ENCODE data around the gene ELFN2. TPM values are rescaled to one million over a fixed set of nuclear protein-coding genes. Genes with fewer than 3 reads are reported as not detected.

Gene ELFN2
- polyA plus RNA-seq, 4 donors: 0.07 to 0.16 TPM; not detected in 2

DNA sequence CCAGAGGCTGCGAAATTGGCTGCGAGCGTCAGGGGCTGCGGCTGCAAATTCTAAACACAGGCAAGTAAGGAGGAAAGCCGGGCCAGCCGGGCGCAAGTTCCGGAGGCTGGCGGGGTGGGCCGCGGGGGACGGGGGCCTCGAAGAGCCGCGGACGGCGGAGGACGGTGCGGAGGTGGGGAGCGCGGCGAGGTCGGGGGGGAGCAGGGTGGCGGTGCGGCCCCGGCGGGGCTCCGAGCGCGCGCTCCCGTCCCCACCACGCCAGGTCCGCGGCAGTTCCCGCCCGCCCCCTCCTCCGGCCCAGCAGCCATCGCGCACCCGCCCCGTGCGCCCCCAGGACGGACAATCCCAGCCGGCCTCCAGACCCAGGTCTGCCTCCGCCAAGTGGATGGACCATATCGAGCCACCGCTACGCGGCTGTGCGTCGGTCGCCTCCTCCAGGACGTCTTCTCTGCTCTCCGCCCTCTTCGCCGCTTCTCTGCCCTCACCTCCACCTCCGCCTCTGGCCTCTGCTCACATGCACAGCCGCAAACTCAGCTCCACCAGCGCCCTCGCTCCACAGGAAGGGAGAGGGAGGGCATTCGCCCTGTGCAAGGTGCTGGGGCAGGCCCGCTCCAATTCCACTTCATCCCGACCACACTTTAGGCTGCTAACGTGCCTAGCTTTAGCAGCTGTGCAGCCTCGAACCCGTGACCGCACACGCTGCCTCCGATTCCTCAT, 7.2 kb downstream of the ELFN2 start:
- DNase-seq (no peak), FAIRE-seq (no peak)
- H3K4me1 ChIP-seq (ENCODE audit: control insufficient read depth in 3 of 3, insufficient read depth in 2 of 3, low read depth in 1 of 3, low read length in 2 of 3): no peaks in the 10 kb centered on the region
- peaks cover 18 to 60% (median 21%) of the 10 kb centered on the region in 3 donors for H3K27me3 ChIP-seq (ENCODE audit: control insufficient read depth in 3 of 3, insufficient read depth in 3 of 3, low read length in 3 of 3)
- H3K36me3 ChIP-seq (ENCODE audit: control insufficient read depth in 3 of 3, insufficient read depth in 2 of 3, low read depth in 1 of 3, low read length in 3 of 3): no peaks in the 10 kb centered on the region
- no peaks in the 10 kb centered on the region for H3K9me3 ChIP-seq (ENCODE audit: control insufficient read depth in 2 of 2, insufficient read depth in 1 of 2, low read depth in 1 of 2, low read length in 1 of 2)
- no peak overlapping the region for H3K27ac ChIP-seq (ENCODE audit: low read depth in 1 of 3, low read length in 2 of 3)
- peak overlapping the region in 1 of 3 donors; percentile 34 for H3K4me3 ChIP-seq (ENCODE audit: low read depth in 1 of 3, low read length in 3 of 3)
- WGBS, 3 donors: 2 to 3% (median 3%) methylated on average over 36 to 70 of the region's 70 CpGs

- Histone ChIP-seq H3K9me3 (ENCODE audit: control insufficient read depth in 2 of 2, insufficient read depth in 1 of 2, low read depth in 1 of 2, low read length in 1 of 2) (no peaks in the 10 kb centered on the region), H3K36me3 (ENCODE audit: control insufficient read depth in 3 of 3, insufficient read depth in 2 of 3, low read depth in 1 of 3, low read length in 3 of 3) (no peaks in the 10 kb centered on the region), H3K27ac (ENCODE audit: low read depth in 1 of 3, low read length in 2 of 3) (no peak overlapping the region), H3K4me3 (ENCODE audit: low read depth in 1 of 3, low read length in 3 of 3) (peak overlapping the region in 1 of 3 donors; percentile 34), H3K27me3 (ENCODE audit: control insufficient read depth in 3 of 3, insufficient read depth in 3 of 3, low read length in 3 of 3) (peaks cover 18 to 55% (median 21%) of the 10 kb centered on the region in 3 donors), H3K4me1 (ENCODE audit: control insufficient read depth in 3 of 3, insufficient read depth in 2 of 3, low read depth in 1 of 3, low read length in 2 of 3) (no peaks in the 10 kb centered on the region)
- 8 to 18% (median 11%) methylated on average over 32 to 43 of the region's 43 CpGs for WGBS, 3 donors
- DNase-seq: peak in 1 of 2 donors; percentile 29
- FAIRE-seq: no peak
Observed at GRCh38 chr22:37419370-37419968, 7.8 kb downstream of the ELFN2 start.

DNA sequence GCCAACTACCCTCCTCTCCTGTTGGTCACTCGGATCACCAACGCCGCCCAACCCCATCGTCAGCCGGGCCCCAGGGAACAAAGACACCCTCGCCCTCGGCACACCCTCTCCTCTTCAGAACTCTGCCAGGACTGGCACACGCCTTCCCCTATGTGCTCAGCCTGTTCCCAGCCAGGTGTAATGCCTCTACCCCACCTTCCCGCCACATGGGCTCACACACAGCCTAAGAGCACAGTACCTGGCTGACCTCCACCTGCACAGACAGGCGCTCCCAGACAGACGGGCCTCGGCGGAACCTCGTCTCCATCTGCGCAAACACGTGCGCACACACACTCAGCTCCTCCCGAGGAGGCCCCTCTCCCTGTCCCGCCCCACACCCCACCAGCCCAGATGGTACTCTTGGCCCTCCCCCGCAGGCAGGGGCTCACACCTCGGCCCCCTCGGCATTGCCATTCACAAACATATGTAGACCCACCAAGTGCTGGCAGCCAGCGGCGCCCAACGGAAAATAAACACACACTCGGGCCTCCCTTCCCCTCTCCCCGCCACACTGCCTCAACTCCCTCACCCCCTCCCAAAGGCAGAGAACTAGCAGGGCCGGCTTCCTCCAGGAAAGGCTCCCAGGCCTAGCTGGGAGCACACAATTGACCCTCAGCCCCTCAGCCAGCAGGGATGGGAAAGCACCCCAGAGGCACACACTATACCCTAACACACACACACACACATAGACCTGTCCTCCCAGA, 8.5 kb downstream of the ELFN2 start:
- Histone ChIP-seq H3K36me3 (ENCODE audit: control insufficient read depth in 3 of 3, insufficient read depth in 2 of 3, low read depth in 1 of 3, low read length in 3 of 3) (no peaks in the 10 kb centered on the region), H3K4me3 (ENCODE audit: low read depth in 1 of 3, low read length in 3 of 3) (no peak overlapping the region), H3K27ac (ENCODE audit: low read depth in 1 of 3, low read length in 2 of 3) (no peak overlapping the region), H3K4me1 (ENCODE audit: control insufficient read depth in 3 of 3, insufficient read depth in 2 of 3, low read depth in 1 of 3, low read length in 2 of 3) (no peaks in the 10 kb centered on the region), H3K27me3 (ENCODE audit: control insufficient read depth in 3 of 3, insufficient read depth in 3 of 3, low read length in 3 of 3) (peaks cover 18 to 48% (median 19%) of the 10 kb centered on the region in 3 donors), H3K9me3 (ENCODE audit: control insufficient read depth in 2 of 2, insufficient read depth in 1 of 2, low read depth in 1 of 2, low read length in 1 of 2) (no peaks in the 10 kb centered on the region)
- FAIRE-seq (no peak), DNase-seq (peak in 1 of 2 donors; percentile 58)
- 13 to 56% (median 39%) methylated on average over 28 of the region's 28 CpGs for WGBS, 3 donors

- no peak overlapping the region for H3K27ac ChIP-seq (ENCODE audit: low read depth in 1 of 3, low read length in 2 of 3)
- DNase-seq (no peak), FAIRE-seq (no peak)
- WGBS, 3 donors: 69 to 81% (median 74%) methylated on average over 8 of the region's 8 CpGs
- H3K9me3 ChIP-seq (ENCODE audit: control insufficient read depth in 2 of 2, insufficient read depth in 1 of 2, low read depth in 1 of 2, low read length in 1 of 2): no peaks in the 10 kb centered on the region
- H3K36me3 ChIP-seq (ENCODE audit: control insufficient read depth in 3 of 3, insufficient read depth in 2 of 3, low read depth in 1 of 3, low read length in 3 of 3): no peaks in the 10 kb centered on the region
- H3K4me1 ChIP-seq (ENCODE audit: control insufficient read depth in 3 of 3, insufficient read depth in 2 of 3, low read depth in 1 of 3, low read length in 2 of 3): no peaks in the 10 kb centered on the region
- peaks cover 17 to 45% (median 19%) of the 10 kb centered on the region in 3 donors for H3K27me3 ChIP-seq (ENCODE audit: control insufficient read depth in 3 of 3, insufficient read depth in 3 of 3, low read length in 3 of 3)
- H3K4me3 ChIP-seq (ENCODE audit: low read depth in 1 of 3, low read length in 3 of 3): no peak overlapping the region
Observed at GRCh38 chr22:37417677-37418348, 9.5 kb downstream of the ELFN2 start.

- H3K27me3 ChIP-seq (ENCODE audit: control insufficient read depth in 3 of 3, insufficient read depth in 3 of 3, low read length in 3 of 3): peaks cover 17 to 45% (median 19%) of the 10 kb centered on the region in 3 donors
- H3K4me1 ChIP-seq (ENCODE audit: control insufficient read depth in 3 of 3, insufficient read depth in 2 of 3, low read depth in 1 of 3, low read length in 2 of 3): no peaks in the 10 kb centered on the region
- DNase-seq: no peak
- H3K27ac ChIP-seq (ENCODE audit: low read depth in 1 of 3, low read length in 2 of 3): no peak overlapping the region
- no peaks in the 10 kb centered on the region for H3K9me3 ChIP-seq (ENCODE audit: control insufficient read depth in 2 of 2, insufficient read depth in 1 of 2, low read depth in 1 of 2, low read length in 1 of 2)
- WGBS, 3 donors: 73 to 83% (median 74%) methylated on average over 7 of the region's 7 CpGs
- no peaks in the 10 kb centered on the region for H3K36me3 ChIP-seq (ENCODE audit: control insufficient read depth in 3 of 3, insufficient read depth in 2 of 3, low read depth in 1 of 3, low read length in 3 of 3)
- no peak for FAIRE-seq
- H3K4me3 ChIP-seq (ENCODE audit: low read depth in 1 of 3, low read length in 3 of 3): no peak overlapping the region
Observed at GRCh38 chr22:37417264-37417663, 10.0 kb downstream of the ELFN2 start.

- no peak overlapping the region for H3K4me3 ChIP-seq (ENCODE audit: low read depth in 1 of 3, low read length in 3 of 3)
- no peaks in the 10 kb centered on the region for H3K36me3 ChIP-seq (ENCODE audit: control insufficient read depth in 3 of 3, insufficient read depth in 2 of 3, low read depth in 1 of 3, low read length in 3 of 3)
- WGBS, 3 donors: 26 to 28% (median 27%) methylated on average over 9 to 14 of the region's 14 CpGs
- no peak for FAIRE-seq
- H3K27me3 ChIP-seq (ENCODE audit: control insufficient read depth in 3 of 3, insufficient read depth in 3 of 3, low read length in 3 of 3): peaks cover 16 to 42% (median 17%) of the 10 kb centered on the region in 3 donors
- no peak overlapping the region for H3K27ac ChIP-seq (ENCODE audit: low read depth in 1 of 3, low read length in 2 of 3)
- no peaks in the 10 kb centered on the region for H3K9me3 ChIP-seq (ENCODE audit: control insufficient read depth in 2 of 2, insufficient read depth in 1 of 2, low read depth in 1 of 2, low read length in 1 of 2)
- H3K4me1 ChIP-seq (ENCODE audit: control insufficient read depth in 3 of 3, insufficient read depth in 2 of 3, low read depth in 1 of 3, low read length in 2 of 3): no peaks in the 10 kb centered on the region
- no peak for DNase-seq
Observed at GRCh38 chr22:37416827-37417226, 10.5 kb downstream of the ELFN2 start.

- DNase-seq (no peak), FAIRE-seq (no peak)
- Histone ChIP-seq H3K27me3 (ENCODE audit: control insufficient read depth in 3 of 3, insufficient read depth in 3 of 3, low read length in 3 of 3) (peaks cover 14 to 38% (median 17%) of the 10 kb centered on the region in 3 donors), H3K36me3 (ENCODE audit: control insufficient read depth in 3 of 3, insufficient read depth in 2 of 3, low read depth in 1 of 3, low read length in 3 of 3) (no peaks in the 10 kb centered on the region), H3K4me3 (ENCODE audit: low read depth in 1 of 3, low read length in 3 of 3) (no peak overlapping the region), H3K9me3 (ENCODE audit: control insufficient read depth in 2 of 2, insufficient read depth in 1 of 2, low read depth in 1 of 2, low read length in 1 of 2) (no peaks in the 10 kb centered on the region), H3K27ac (ENCODE audit: low read depth in 1 of 3, low read length in 2 of 3) (no peak overlapping the region), H3K4me1 (ENCODE audit: control insufficient read depth in 3 of 3, insufficient read depth in 2 of 3, low read depth in 1 of 3, low read length in 2 of 3) (no peaks in the 10 kb centered on the region)
- WGBS, 3 donors: 29 to 59% (median 51%) methylated on average over 3 to 6 of the region's 6 CpGs
Observed at GRCh38 chr22:37416389-37416788, 10.9 kb downstream of the ELFN2 start.

DNA sequence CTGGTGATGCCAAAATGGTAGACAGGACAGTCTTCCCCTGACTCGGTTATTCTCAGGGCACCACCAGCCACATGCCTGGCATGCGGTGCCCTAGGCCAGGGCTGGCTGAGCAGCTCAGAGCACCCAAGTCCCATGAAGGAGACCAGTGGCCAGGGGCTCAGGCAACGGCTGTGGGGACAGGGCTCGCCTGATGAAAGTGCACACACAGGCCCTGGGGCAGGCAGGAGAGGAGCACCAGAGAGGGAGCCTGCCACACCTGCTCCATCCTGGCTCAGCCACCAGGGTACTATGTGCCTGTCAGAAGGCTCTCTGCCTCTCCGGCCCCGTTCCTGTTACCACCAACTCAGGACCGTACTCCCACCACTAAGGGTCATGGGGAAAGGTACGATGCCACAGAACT, 12.1 kb downstream of the ELFN2 start:
- Histone ChIP-seq H3K36me3 (ENCODE audit: control insufficient read depth in 3 of 3, insufficient read depth in 2 of 3, low read depth in 1 of 3, low read length in 3 of 3) (no peaks in the 10 kb centered on the region), H3K9me3 (ENCODE audit: control insufficient read depth in 2 of 2, insufficient read depth in 1 of 2, low read depth in 1 of 2, low read length in 1 of 2) (no peaks in the 10 kb centered on the region), H3K27me3 (ENCODE audit: control insufficient read depth in 3 of 3, insufficient read depth in 3 of 3, low read length in 3 of 3) (peaks cover 10 to 26% (median 11%) of the 10 kb centered on the region in 3 donors), H3K4me1 (ENCODE audit: control insufficient read depth in 3 of 3, insufficient read depth in 2 of 3, low read depth in 1 of 3, low read length in 2 of 3) (no peaks in the 10 kb centered on the region), H3K4me3 (ENCODE audit: low read depth in 1 of 3, low read length in 3 of 3) (no peak overlapping the region), H3K27ac (ENCODE audit: low read depth in 1 of 3, low read length in 2 of 3) (no peak overlapping the region)
- DNase-seq (no peak), FAIRE-seq (no peak)
- WGBS, 3 donors: 81 to 90% (median 81%) methylated on average over 7 to 8 of the region's 8 CpGs
